Measurements from ENCODE around the gene MTHFR.

Gene MTHFR

GRCh38 chr1:11784256-11784992 lies 21.3 kb downstream of the MTHFR start:
- Mint-ChIP-seq H3K36me3 (ENCODE audit: low read depth) (no peaks in the 10 kb centered on the region), H3K4me3 (no peak overlapping the region), H3K27me3 (ENCODE audit: low read depth) (no peaks in the 10 kb centered on the region), H3K4me1 (ENCODE audit: low read depth) (peaks cover 2% of the 10 kb centered on the region), H3K27ac (no peak overlapping the region), H3K9me3 (no peaks in the 10 kb centered on the region)

- H3K27me3 Mint-ChIP-seq (ENCODE audit: low read depth): no peaks in the 10 kb centered on the region
- H3K36me3 Mint-ChIP-seq (ENCODE audit: low read depth): no peaks in the 10 kb centered on the region
- no peak overlapping the region for H3K4me3 Mint-ChIP-seq
- H3K27ac Mint-ChIP-seq: no peak overlapping the region
- no peaks in the 10 kb centered on the region for H3K9me3 Mint-ChIP-seq
- H3K4me1 Mint-ChIP-seq (ENCODE audit: low read depth): peaks cover 2% of the 10 kb centered on the region
Measured at GRCh38 chr1:11783556-11783955, 22.2 kb downstream of the MTHFR start.

- no peaks in the 10 kb centered on the region for H3K27me3 Mint-ChIP-seq (ENCODE audit: low read depth)
- H3K9me3 Mint-ChIP-seq: no peaks in the 10 kb centered on the region
- no peak overlapping the region for H3K27ac Mint-ChIP-seq
- H3K36me3 Mint-ChIP-seq (ENCODE audit: low read depth): no peaks in the 10 kb centered on the region
- H3K4me3 Mint-ChIP-seq: no peak overlapping the region
- H3K4me1 Mint-ChIP-seq (ENCODE audit: low read depth): peaks cover 2% of the 10 kb centered on the region
Measured at GRCh38 chr1:11782127-11782708, 23.5 kb downstream of the MTHFR start.

GRCh38 chr1:11781297-11781696 lies 24.5 kb downstream of the MTHFR start:
- Mint-ChIP-seq H3K4me3 (no peak overlapping the region), H3K27ac (no peak overlapping the region), H3K9me3 (no peaks in the 10 kb centered on the region), H3K4me1 (ENCODE audit: low read depth) (peaks cover 2% of the 10 kb centered on the region), H3K36me3 (ENCODE audit: low read depth) (no peaks in the 10 kb centered on the region), H3K27me3 (ENCODE audit: low read depth) (no peaks in the 10 kb centered on the region)

GRCh38 chr1:11780380-11781147 lies 25.2 kb downstream of the MTHFR start:
- H3K36me3 Mint-ChIP-seq (ENCODE audit: low read depth): no peaks in the 10 kb centered on the region
- H3K4me3 Mint-ChIP-seq: no peak overlapping the region
- H3K4me1 Mint-ChIP-seq (ENCODE audit: low read depth): peaks cover 2% of the 10 kb centered on the region
- H3K27ac Mint-ChIP-seq: peak overlapping the region; percentile 52
- no peaks in the 10 kb centered on the region for H3K9me3 Mint-ChIP-seq
- H3K27me3 Mint-ChIP-seq (ENCODE audit: low read depth): no peaks in the 10 kb centered on the region

- H3K27ac Mint-ChIP-seq: no peak overlapping the region
- H3K4me1 Mint-ChIP-seq (ENCODE audit: low read depth): no peaks in the 10 kb centered on the region
- no peak overlapping the region for H3K4me3 Mint-ChIP-seq
- no peaks in the 10 kb centered on the region for H3K36me3 Mint-ChIP-seq (ENCODE audit: low read depth)
- H3K27me3 Mint-ChIP-seq (ENCODE audit: low read depth): no peaks in the 10 kb centered on the region
- no peaks in the 10 kb centered on the region for H3K9me3 Mint-ChIP-seq
Measured at GRCh38 chr1:11779715-11780379, 25.9 kb downstream of the MTHFR start.

- Mint-ChIP-seq H3K4me3 (no peak overlapping the region), H3K9me3 (no peaks in the 10 kb centered on the region), H3K27me3 (ENCODE audit: low read depth) (no peaks in the 10 kb centered on the region), H3K4me1 (ENCODE audit: low read depth) (no peaks in the 10 kb centered on the region), H3K27ac (no peak overlapping the region), H3K36me3 (ENCODE audit: low read depth) (no peaks in the 10 kb centered on the region)
Measured at GRCh38 chr1:11778844-11779623, 26.7 kb downstream of the MTHFR start.

GRCh38 chr1:11778336-11778735 lies 27.4 kb downstream of the MTHFR start:
- no peaks in the 10 kb centered on the region for H3K36me3 Mint-ChIP-seq (ENCODE audit: low read depth)
- H3K4me1 Mint-ChIP-seq (ENCODE audit: low read depth): no peaks in the 10 kb centered on the region
- H3K9me3 Mint-ChIP-seq: no peaks in the 10 kb centered on the region
- H3K4me3 Mint-ChIP-seq: no peak overlapping the region
- no peaks in the 10 kb centered on the region for H3K27me3 Mint-ChIP-seq (ENCODE audit: low read depth)
- H3K27ac Mint-ChIP-seq: no peak overlapping the region

GRCh38 chr1:11777658-11778322 lies 28.0 kb downstream of the MTHFR start:
- Mint-ChIP-seq H3K9me3 (no peaks in the 10 kb centered on the region), H3K4me3 (no peak overlapping the region), H3K4me1 (ENCODE audit: low read depth) (no peaks in the 10 kb centered on the region), H3K36me3 (ENCODE audit: low read depth) (no peaks in the 10 kb centered on the region), H3K27ac (no peak overlapping the region), H3K27me3 (ENCODE audit: low read depth) (no peaks in the 10 kb centered on the region)

- no peaks in the 10 kb centered on the region for H3K27me3 Mint-ChIP-seq (ENCODE audit: low read depth)
- H3K9me3 Mint-ChIP-seq: no peaks in the 10 kb centered on the region
- no peaks in the 10 kb centered on the region for H3K4me1 Mint-ChIP-seq (ENCODE audit: low read depth)
- H3K36me3 Mint-ChIP-seq (ENCODE audit: low read depth): no peaks in the 10 kb centered on the region
- no peak overlapping the region for H3K27ac Mint-ChIP-seq
- no peak overlapping the region for H3K4me3 Mint-ChIP-seq
Measured at GRCh38 chr1:11774753-11775152, 31.0 kb downstream of the MTHFR start.

- H3K9me3 Mint-ChIP-seq: no peaks in the 10 kb centered on the region
- no peaks in the 10 kb centered on the region for H3K36me3 Mint-ChIP-seq (ENCODE audit: low read depth)
- no peaks in the 10 kb centered on the region for H3K4me1 Mint-ChIP-seq (ENCODE audit: low read depth)
- H3K27ac Mint-ChIP-seq: no peak overlapping the region
- H3K27me3 Mint-ChIP-seq (ENCODE audit: low read depth): no peaks in the 10 kb centered on the region
- no peak overlapping the region for H3K4me3 Mint-ChIP-seq
Measured at GRCh38 chr1:11772458-11772857, 33.3 kb downstream of the MTHFR start.

- Mint-ChIP-seq H3K36me3 (ENCODE audit: low read depth) (no peaks in the 10 kb centered on the region), H3K4me3 (no peak overlapping the region), H3K9me3 (no peaks in the 10 kb centered on the region), H3K4me1 (ENCODE audit: low read depth) (no peaks in the 10 kb centered on the region), H3K27ac (no peak overlapping the region), H3K27me3 (ENCODE audit: low read depth) (no peaks in the 10 kb centered on the region)
Measured at GRCh38 chr1:11771481-11772043, 34.2 kb downstream of the MTHFR start.

- Mint-ChIP-seq H3K27me3 (ENCODE audit: low read depth) (no peaks in the 10 kb centered on the region), H3K27ac (no peak overlapping the region), H3K4me1 (ENCODE audit: low read depth) (no peaks in the 10 kb centered on the region), H3K9me3 (no peaks in the 10 kb centered on the region), H3K36me3 (ENCODE audit: low read depth) (no peaks in the 10 kb centered on the region), H3K4me3 (no peak overlapping the region)
Measured at GRCh38 chr1:11770011-11770410, 35.8 kb downstream of the MTHFR start.
